HG02759 (cell line): Measurements from ENCODE around the gene SLC17A2.
A peak's percentile ranks its signal among the peaks of the same experiment; 100 is the strongest.
"Not testable (repeated sequence)": the region's sequence is repeated elsewhere in the genome, so short reads cannot be mapped to it uniquely, and the experiment has no call there.

ENCODE experiments used
- ATAC-seq: cut with Tn5 transposase; IDR thresholded peaks from one replicate; pipeline ENCODE4 v1.9.1; 2021; ENCODE audit warnings: mild to moderate bottlenecking, moderate library complexity; ENCODE audit not compliant: unreplicated experiment

SLC17A2 gene

GRCh38 chr6:25952535-25952934 lies 22.0 kb upstream of the SLC17A2 start:
- ATAC-seq: no peak

DNA sequence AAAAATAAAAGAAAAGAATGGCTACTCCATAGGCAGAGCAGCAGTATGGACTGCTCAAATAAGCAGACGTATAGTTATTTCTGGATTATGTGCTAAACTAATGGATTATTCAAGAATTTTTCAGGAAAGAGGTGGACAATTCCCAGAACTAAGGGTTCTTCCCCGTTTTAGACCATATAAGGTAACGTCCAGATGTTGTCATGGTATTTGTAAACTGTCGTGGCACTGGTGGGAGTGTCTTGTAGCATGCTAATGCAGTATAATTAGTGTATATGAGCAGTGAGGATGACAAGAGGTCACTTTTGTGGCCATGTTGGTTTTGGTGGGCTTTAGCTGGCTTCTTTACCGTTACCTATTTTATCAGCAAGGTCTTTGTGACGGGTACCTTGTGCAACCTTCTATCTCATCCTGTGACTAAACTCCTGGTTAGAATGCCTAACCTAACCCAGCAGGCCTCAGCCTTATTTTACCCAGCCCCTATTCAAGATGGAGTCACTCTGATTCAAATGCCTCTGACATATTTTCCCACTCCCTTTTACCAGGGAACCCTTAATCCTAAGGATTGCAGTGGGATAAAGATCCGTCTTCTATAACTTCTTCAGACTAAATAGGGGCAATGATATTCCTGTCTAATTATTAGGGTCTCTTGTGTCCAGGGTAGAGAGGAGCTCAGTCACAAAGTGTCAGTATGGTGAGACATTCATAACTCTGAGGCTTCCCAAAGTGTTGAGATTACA lies 21.0 kb upstream of the SLC17A2 start:
- ATAC-seq: no peak

- ATAC-seq: no peak
Observed at GRCh38 chr6:25950297-25950696, 19.8 kb upstream of the SLC17A2 start.

DNA sequence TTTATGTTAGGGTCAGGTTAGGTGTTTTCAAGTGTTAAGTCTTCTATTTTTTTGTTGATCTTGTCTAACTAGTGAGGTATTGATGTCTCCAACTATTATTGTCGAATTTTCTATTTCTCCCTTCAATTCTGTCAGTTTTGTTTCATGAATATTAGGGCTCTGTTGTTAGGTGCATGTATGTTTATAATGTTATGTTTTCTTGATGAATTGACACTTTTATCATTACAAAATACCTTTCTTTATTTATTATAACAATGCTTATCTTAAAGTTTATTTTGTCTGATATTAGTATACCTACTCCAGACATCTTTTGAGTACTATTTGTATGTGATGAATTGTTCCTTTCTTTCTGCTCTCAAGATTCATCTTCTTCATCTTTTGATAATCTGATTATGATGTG lies 19.2 kb upstream of the SLC17A2 start:
- no peak for ATAC-seq

DNA sequence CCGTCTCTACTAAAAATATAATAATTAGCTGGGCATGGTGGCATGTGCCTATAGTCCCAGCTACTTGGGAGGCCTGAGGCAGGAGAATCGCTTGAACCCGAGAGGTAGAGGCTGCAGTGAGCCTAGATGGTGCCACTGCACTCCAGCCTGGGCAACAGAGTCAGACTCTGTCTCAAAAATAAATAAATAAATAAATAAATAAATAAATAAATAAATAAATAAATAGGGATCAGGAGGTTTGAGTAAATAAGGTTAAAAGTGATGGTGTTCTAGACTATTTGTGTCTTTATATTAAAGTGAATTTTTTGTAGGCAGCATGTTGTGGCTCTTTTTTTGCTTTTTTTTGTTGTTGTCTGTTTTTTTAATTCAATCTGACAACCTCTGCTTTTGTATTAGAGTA lies 17.0 kb upstream of the SLC17A2 start:
- ATAC-seq: not testable (repeated sequence)

DNA sequence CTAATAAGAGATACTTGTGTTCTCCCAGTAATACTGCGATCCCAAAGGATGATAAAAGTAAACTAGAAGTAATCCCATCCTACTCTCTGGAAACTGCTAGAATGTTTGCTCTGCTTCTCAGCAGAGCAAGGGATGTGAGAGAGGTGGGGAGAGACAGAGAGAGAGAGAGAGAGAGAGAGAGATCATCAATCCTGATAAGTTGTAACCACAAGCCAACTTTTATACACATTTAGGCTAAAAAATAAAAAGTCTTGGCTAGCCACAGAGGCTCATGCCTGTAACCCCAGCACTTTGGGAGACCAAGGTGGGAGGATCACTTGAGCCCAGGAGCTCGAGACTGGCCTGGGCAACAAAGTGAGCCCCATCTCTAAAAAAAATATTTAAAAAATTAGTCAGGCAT lies 16.1 kb upstream of the SLC17A2 start:
- no peak for ATAC-seq

- not testable (repeated sequence) for ATAC-seq
Observed at GRCh38 chr6:25945738-25946137, 15.2 kb upstream of the SLC17A2 start.

DNA sequence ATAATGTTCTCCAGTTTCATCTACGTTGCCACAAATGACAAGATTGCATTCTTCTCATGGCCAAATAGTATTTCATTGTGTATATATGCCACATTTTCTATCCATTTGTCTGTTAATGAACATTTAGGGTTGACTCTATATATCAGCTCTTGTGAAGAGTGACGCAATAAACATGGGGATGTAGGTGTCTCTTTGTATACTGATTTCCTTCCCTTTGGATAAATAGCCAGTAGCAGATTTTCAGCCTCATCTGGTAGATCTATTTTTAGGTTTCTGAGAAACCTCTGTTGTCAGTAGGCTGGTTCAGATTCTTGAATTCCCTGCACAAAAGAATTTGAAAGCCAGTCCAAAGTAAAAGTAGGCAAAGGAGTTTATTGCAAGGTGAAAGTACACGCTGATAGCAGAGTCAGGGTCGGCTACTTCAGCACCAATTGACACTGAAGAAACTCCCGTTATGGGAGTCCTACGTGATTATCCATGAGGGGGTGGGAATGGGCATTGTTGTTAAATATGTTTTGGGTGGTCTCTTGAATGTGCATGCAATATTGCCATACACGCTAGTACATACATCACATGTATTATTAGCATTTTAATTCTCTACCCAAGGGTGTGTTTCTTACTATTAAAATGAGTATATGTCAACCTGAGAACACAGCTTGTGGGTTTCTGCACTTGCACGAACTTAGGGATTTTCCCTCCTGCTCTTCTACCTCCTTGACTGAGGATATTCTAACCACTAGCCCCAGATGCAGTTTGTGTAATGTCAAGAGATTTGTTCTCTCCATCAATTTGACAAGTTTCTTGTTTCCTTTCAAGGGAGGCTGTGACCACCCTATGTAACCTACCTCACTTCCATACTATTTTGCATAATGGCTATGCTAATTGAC lies 14.4 kb upstream of the SLC17A2 start:
- ATAC-seq: peak; percentile 96

DNA sequence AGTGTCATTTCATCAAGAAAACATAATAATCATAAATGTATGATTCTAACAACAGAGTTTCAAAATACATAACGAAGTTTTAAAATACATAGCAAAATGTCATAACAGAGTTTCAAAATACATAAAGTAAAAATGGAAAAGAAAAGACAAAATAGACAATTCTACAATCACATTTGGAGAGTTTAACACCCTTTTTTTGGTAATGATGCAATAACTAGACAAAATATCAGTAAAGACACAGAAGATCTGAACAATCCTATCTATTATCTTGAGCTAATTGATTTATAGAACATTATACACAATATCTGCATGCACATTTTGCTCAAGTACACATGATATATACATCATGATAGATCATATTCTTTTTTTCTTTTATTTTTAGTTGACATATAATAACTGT lies 13.4 kb upstream of the SLC17A2 start:
- ATAC-seq: no peak

DNA sequence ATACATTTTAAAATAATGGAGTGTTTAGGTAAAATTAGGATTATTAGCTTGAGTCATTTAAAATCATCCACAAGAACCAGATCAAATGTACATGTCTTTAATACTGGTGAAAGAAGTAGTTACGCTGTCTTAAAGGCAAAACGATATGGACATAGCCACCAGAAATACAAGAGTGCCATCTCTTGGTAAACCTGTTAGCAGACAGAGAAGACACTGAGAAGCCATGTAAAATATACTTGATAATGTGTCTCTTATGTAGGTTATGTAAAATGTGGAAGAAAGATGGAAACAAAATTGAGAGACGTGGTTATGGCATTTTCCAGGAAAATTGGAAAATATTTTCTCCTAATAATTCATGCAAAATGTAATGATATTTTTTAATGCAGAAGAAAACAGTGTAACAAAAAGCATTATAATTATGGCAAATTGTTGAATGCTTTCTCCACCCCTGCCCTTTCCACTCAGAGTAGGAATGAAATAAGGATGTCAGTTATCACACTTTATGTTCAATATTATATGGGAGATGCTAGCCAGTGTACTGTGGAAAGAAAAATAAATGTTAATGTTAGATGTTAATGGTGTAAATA lies 12.2 kb upstream of the SLC17A2 start:
- ATAC-seq: no peak

DNA sequence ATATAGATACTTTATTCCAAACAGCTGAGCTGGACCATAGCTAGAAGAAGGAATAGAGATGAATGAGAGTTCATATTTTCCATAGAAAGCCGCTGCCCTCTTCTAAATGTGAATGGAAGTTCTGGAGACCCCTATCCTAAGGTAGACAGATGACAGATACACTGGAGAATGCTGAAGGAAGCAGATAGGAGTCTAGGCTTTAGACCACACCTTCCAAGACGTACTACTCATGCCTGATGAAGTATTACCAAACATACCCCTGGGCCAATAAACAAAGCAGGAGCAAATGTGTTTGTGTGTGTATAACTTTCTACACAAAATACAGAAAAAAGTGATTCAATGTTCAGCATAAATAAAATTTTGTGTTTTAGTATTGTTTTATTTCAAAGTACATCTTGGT lies 9.1 kb upstream of the SLC17A2 start:
- ATAC-seq: no peak

GRCh38 chr6:25935953-25936352 lies 5.5 kb upstream of the SLC17A2 start:
- ATAC-seq: no peak

- no peak for ATAC-seq
Observed at GRCh38 chr6:25934735-25935313, 4.3 kb upstream of the SLC17A2 start.

DNA sequence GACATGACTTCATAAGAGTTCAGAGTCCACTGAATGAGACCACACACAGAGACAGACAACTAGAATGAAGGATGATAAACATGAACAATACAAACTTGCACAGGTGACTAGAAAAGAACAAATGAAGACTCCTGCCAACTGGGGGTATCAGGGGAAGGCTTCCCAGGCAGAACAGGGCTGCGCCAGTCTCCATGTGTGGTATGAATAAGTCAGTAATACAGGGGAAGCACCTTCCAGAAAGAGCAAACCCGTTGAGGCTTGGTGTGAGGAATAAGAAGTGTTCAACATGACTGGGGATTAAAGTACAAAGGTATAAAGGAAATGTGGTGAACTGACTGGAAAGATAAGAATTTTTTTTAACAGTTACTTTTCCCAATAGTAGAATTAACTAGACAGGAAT lies 3.7 kb upstream of the SLC17A2 start:
- ATAC-seq: no peak

DNA sequence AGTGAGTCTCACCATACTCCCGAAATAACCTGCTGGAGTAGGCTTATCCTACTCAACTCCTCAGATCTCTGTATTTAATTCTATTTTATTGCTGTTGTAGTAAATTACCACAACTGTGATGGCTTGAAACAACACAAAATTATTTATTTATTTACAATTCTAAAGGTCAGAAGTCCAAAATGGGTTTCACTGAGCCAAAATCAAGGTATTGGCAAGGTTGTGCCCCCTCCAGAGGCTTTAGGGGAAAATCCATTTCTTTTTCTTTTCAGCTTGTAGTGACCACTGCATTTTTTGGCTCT lies 869 bp upstream of the SLC17A2 start:
- ATAC-seq: no peak

- not testable (repeated sequence) for ATAC-seq
Observed at GRCh38 chr6:25929785-25930184, 706 bp downstream of the SLC17A2 start.

- no peak for ATAC-seq
Observed at GRCh38 chr6:25928562-25929324, 1.7 kb downstream of the SLC17A2 start.

- ATAC-seq: no peak
Observed at GRCh38 chr6:25927756-25928216, 2.7 kb downstream of the SLC17A2 start.

- ATAC-seq: no peak
Observed at GRCh38 chr6:25927178-25927577, 3.3 kb downstream of the SLC17A2 start.

DNA sequence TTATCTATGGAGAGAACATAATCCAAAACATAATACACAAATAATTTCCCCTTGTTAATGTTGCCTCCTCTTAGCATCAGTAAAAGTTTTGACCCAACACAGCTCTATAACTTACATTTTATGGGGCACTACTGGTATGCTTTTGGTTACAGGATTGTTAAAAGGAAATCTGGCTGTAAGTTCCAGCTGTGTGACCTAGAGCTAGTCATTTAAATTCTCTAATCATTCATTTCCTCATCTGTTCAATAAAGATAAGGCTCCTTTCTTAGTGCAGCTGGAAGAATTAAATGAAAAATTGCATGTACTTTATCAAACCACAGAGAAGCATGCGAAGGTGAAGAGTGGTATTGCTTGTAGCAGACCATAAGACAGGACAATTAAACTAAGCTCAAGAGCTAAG lies 4.6 kb downstream of the SLC17A2 start:
- no peak for ATAC-seq

GRCh38 chr6:25922301-25922700 lies 8.2 kb downstream of the SLC17A2 start:
- ATAC-seq: no peak
